CD4-positive, alpha-beta T cell treated with Interleukin-17A for 1 hour (primary cell): ENCODE measurements around the gene PKM.

Experiments
- DNase-seq: peaks from one replicate; pipeline ENCODE4 v3.0.0-alpha.2; 2020

The PKM gene

GRCh38 chr15:72233769-72234168 lies 2.8 kb upstream of the PKM start:
- no peak for DNase-seq

- DNase-seq = peak; percentile 77
These were observed 966 bp upstream of the PKM start for GRCh38 chr15:72231833-72232478.

- peak; percentile 68 for DNase-seq
These were observed 559 bp downstream of the PKM start for GRCh38 chr15:72230197-72231065.

GRCh38 chr15:72229947-72230196 lies 1.1 kb downstream of the PKM start:
- no peak for DNase-seq

- DNase-seq = peak; percentile 67
These were observed 1.7 kb downstream of the PKM start for GRCh38 chr15:72229076-72229946.

- no peak for DNase-seq
These were observed 3.3 kb downstream of the PKM start for GRCh38 chr15:72227720-72228119.

- DNase-seq = peak; percentile 38
These were observed 3.8 kb downstream of the PKM start for GRCh38 chr15:72227192-72227586.

GRCh38 chr15:72223278-72223677 lies 7.7 kb downstream of the PKM start:
- DNase-seq = no peak

- DNase-seq = no peak
These were observed 8.6 kb downstream of the PKM start for GRCh38 chr15:72222393-72222792.

- no peak for DNase-seq
These were observed 10.3 kb downstream of the PKM start for GRCh38 chr15:72220687-72221086.

- no peak for DNase-seq
These were observed 13.8 kb downstream of the PKM start for GRCh38 chr15:72217216-72217615.

- no peak for DNase-seq
These were observed 14.9 kb downstream of the PKM start for GRCh38 chr15:72216079-72216478.

GRCh38 chr15:72207558-72208085 lies 23.4 kb downstream of the PKM start:
- DNase-seq = no peak

- DNase-seq = no peak
These were observed 24.4 kb downstream of the PKM start for GRCh38 chr15:72206677-72207000.

GRCh38 chr15:72205896-72206676 lies 24.9 kb downstream of the PKM start:
- no peak for DNase-seq

- no peak for DNase-seq
These were observed 25.7 kb downstream of the PKM start for GRCh38 chr15:72205273-72205672.

GRCh38 chr15:72203507-72203837 lies 27.5 kb downstream of the PKM start:
- DNase-seq = no peak

GRCh38 chr15:72202801-72203506 lies 28.0 kb downstream of the PKM start:
- DNase-seq = no peak

- DNase-seq = no peak
These were observed 28.7 kb downstream of the PKM start for GRCh38 chr15:72202302-72202701.

GRCh38 chr15:72201391-72201921 lies 29.5 kb downstream of the PKM start:
- no peak for DNase-seq

- DNase-seq = no peak
These were observed 30.4 kb downstream of the PKM start for GRCh38 chr15:72200395-72201237.
